K562 (cell line): Measurements from ENCODE around the gene SCYL1. TPM values are rescaled to one million over a fixed set of nuclear protein-coding genes. Genes with fewer than 3 reads are reported as not detected.

Experiments used
- ZNF639 ChIP-seq, 2 experiments: fragments of 200-800 bp in 1 of 2; sonication (Bioruptor generic) in 1 of 2; sonication (generic) in 1 of 2; formaldehyde crosslinking in 1 of 2; IDR thresholded peaks in 1 of 2; conservative IDR thresholded peaks in 1 of 2; 2 replicates each; pipeline versions ENCODE4 v1.5.0 to v1.6.1; 2016 to 2020; ENCODE audit warnings: missing compliant biosample characterization in 1 of 2, missing genetic modification characterization in 1 of 2, missing genetic modification reagents in 1 of 2
- polyA plus RNA-seq, 8 experiments: library from polyadenylated mRNA; depleted of rRNA in 4 of 8; stranded (reverse) in 5 of 8; unstranded in 3 of 8; fragments of >200 nt; fragmentation: Nextera tagmentation in 2 of 8; fragmentation: Illumina TruSeq in 1 of 8; extraction: Ambion mirVana in 2 of 8; extraction: Trizol in 1 of 8; gene quantifications; 2 replicates each; pipeline versions ENCODE4 v1.2.1 to v1.2.3, GENCODE V29; 2011 to 2014; ENCODE audit warnings: inconsistent platforms in 1 of 8, missing spikeins in 1 of 8
- total RNA-seq, 7 experiments: library from RNA; depleted of rRNA in 6 of 7; stranded (reverse); fragments of >200 nt in 6 of 7; fragmentation: Illumina TruSeq in 2 of 7; extraction: Trizol in 2 of 7; gene quantifications; 2 replicates each; pipeline versions ENCODE4 v1.2.1 to v1.2.3, GENCODE V29; 2011 to 2021; ENCODE audit warnings: low replicate concordance in 1 of 7
- TF ChIP-seq, protein P1 (sequence below), 2 experiments: fragments of 450-650 bp; IDR thresholded peaks; 2 replicates each; pipeline ENCODE4 v1.6.1; 2018; ENCODE audit warnings: mild to moderate bottlenecking in 2 of 2, low read depth in 1 of 2; ENCODE audit not compliant: partially characterized antibody in 2 of 2

The SCYL1 gene
- total and polyA plus RNA-seq, 9 of the 15 experiments (the other 6 are each of a cell fraction or from before 2014, with no cell fraction given): 1.9 to 145 (median 57.6) TPM

GRCh38 chr11:65546217-65546958 is 21.5 kb downstream of the SCYL1 start (continued):
- TF ChIP-seq, protein P1, sequence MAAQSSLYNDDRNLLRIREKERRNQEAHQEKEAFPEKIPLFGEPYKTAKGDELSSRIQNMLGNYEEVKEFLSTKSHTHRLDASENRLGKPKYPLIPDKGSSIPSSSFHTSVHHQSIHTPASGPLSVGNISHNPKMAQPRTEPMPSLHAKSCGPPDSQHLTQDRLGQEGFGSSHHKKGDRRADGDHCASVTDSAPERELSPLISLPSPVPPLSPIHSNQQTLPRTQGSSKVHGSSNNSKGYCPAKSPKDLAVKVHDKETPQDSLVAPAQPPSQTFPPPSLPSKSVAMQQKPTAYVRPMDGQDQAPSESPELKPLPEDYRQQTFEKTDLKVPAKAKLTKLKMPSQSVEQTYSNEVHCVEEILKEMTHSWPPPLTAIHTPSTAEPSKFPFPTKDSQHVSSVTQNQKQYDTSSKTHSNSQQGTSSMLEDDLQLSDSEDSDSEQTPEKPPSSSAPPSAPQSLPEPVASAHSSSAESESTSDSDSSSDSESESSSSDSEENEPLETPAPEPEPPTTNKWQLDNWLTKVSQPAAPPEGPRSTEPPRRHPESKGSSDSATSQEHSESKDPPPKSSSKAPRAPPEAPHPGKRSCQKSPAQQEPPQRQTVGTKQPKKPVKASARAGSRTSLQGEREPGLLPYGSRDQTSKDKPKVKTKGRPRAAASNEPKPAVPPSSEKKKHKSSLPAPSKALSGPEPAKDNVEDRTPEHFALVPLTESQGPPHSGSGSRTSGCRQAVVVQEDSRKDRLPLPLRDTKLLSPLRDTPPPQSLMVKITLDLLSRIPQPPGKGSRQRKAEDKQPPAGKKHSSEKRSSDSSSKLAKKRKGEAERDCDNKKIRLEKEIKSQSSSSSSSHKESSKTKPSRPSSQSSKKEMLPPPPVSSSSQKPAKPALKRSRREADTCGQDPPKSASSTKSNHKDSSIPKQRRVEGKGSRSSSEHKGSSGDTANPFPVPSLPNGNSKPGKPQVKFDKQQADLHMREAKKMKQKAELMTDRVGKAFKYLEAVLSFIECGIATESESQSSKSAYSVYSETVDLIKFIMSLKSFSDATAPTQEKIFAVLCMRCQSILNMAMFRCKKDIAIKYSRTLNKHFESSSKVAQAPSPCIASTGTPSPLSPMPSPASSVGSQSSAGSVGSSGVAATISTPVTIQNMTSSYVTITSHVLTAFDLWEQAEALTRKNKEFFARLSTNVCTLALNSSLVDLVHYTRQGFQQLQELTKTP (IDR thresholded peaks at IDR 0.05; ENCODE audit: low read depth in 1 of 2, partially characterized antibody in 2 of 2): no peak
- no peak for TF ChIP-seq ZNF639 (CRISPR knock-in tag; conservative IDR thresholded peaks at IDR 0.05 in 1 of 2, IDR thresholded peaks at IDR 0.05 in 1 of 2)
